ENCODE results near the gene C16orf95. TPM values are rescaled to one million over a fixed set of nuclear protein-coding genes. Genes with fewer than 3 reads are reported as not detected.
A peak's percentile ranks its signal among the peaks of the same experiment; 100 is the strongest.

The C16orf95 gene
- total RNA-seq, 2 experiments from 2014 or later: 11.2 to 13.6 TPM

DNA sequence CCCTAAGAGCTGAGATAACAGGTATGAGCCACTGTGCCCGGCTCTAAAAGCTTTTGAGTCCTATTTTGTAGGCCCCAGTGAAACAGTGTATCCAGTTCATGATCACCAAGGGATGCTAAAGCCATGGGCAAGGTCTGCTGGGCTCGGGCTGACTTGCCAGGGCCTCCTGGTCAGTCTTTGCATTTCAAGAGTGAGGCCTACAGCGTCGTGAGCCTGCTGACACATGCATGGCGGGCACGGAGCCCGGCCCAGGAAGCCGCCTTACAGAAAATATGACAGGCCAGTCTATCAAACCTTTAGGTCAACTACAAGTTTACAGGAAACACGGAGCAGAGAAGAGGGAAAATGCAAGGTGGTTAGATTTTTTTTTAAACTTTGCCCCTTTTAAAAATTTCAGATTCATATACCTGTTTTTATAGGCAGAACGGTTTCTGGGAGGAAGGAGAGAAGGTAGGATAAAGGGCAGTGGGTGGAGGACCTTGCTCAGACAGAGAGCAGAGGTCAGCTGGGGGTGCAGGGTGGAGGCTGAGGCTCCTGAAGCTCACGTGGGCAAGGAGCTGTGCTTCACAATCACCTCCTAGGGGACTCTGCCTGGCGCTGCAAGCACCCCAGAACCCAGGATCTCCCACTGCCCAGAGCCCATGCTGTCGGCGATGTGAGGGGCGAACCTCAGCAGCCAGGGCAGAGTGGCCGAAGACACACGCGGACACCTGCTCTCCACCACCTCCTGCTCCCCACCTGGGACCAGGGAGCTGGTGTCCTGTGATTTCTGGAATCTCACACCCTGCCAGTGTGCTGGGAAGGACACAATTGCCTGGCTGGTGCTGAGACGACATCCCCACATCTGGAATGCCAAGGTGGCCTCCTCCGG, 21.3 kb downstream of the C16orf95 start:
- peaks cover 2% of the 10 kb centered on the region for H3K9me3 Mint-ChIP-seq (ENCODE audit: low read depth)
- ATAC-seq: no peak
- CTCF ChIA-PET: no interaction called here
- H3K27ac Mint-ChIP-seq: no peak overlapping the region
- peaks cover 2% of the 10 kb centered on the region for H3K4me1 Mint-ChIP-seq
- DNase-seq: no peak
- peaks cover 9% of the 10 kb centered on the region for H3K36me3 Mint-ChIP-seq
- H3K4me3 Mint-ChIP-seq: no peak overlapping the region
- no peaks in the 10 kb centered on the region for H3K27me3 Mint-ChIP-seq

DNA sequence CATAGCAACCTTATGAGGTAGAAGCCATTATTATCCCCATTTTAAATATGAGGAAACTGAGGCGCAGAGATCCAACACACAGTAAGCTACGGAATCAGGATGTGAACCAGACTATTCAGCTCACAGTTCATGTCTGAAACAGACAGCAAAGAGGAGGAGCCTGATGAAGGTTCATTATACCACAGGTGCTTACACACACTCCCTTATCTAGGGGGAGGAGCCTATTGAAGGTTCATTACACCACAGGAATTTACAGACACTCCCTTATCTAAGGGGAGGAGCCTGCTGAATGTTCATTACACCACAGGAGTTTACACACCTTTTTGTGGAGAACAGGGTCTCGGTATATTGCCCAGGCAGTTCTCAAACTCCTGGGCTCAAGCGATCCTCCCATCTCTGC, 21.9 kb downstream of the C16orf95 start:
- DNase-seq: no peak
- CTCF ChIA-PET: no interaction called here
- no peak overlapping the region for H3K27ac Mint-ChIP-seq
- H3K27me3 Mint-ChIP-seq: no peaks in the 10 kb centered on the region
- ATAC-seq: no peak
- H3K4me1 Mint-ChIP-seq: peaks cover 2% of the 10 kb centered on the region
- H3K9me3 Mint-ChIP-seq (ENCODE audit: low read depth): peaks cover 2% of the 10 kb centered on the region
- no peak overlapping the region for H3K4me3 Mint-ChIP-seq
- peaks cover 9% of the 10 kb centered on the region for H3K36me3 Mint-ChIP-seq

- peaks cover 2% of the 10 kb centered on the region for H3K9me3 Mint-ChIP-seq (ENCODE audit: low read depth)
- CTCF ChIA-PET: no interaction called here
- no peak overlapping the region for H3K4me3 Mint-ChIP-seq
Observed at GRCh38 chr16:87293990-87294389, 23.2 kb downstream of the C16orf95 start.

DNA sequence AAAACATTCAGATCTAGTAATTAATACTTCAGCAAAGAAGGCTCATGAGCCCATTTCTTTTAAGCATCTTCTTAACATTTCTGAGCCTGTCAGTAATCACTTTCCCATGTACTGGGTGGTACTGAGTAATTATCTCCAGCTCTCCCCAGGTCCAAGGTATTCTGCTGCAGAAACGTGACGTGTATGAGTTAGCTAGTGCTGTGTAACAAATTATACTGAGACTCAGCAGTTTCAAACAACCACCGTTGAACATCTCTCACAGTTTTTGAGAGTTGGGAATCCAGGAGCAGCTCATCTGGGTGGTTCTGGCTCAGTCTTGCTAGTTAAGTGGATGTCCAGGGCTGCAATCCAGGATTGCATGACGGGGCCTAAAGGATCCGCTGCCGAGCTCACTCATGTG, 25.2 kb downstream of the C16orf95 start:
- Mint-ChIP-seq H3K27me3 (no peaks in the 10 kb centered on the region), H3K27ac (no peak overlapping the region), H3K9me3 (ENCODE audit: low read depth) (peaks cover 5% of the 10 kb centered on the region), H3K4me1 (no peaks in the 10 kb centered on the region), H3K4me3 (no peak overlapping the region), H3K36me3 (peaks cover 12% of the 10 kb centered on the region)
- DNase-seq (no peak), ATAC-seq (no peak)
- CTCF ChIA-PET: no interaction called here

More at GRCh38 chr16:87293990-87294389, 23.2 kb downstream of the C16orf95 start:
- H3K27me3 Mint-ChIP-seq: no peaks in the 10 kb centered on the region
- ATAC-seq (no peak), DNase-seq (no peak)
- peaks cover 2% of the 10 kb centered on the region for H3K4me1 Mint-ChIP-seq
- H3K36me3 Mint-ChIP-seq: peaks cover 9% of the 10 kb centered on the region
- no peak overlapping the region for H3K27ac Mint-ChIP-seq

GRCh38 chr16:87288753-87289362, 28.3 kb downstream of the C16orf95 start:
- Mint-ChIP-seq H3K36me3 (peaks cover 16% of the 10 kb centered on the region), H3K4me1 (no peaks in the 10 kb centered on the region), H3K27ac (no peak overlapping the region), H3K9me3 (ENCODE audit: low read depth) (peaks cover 8% of the 10 kb centered on the region), H3K4me3 (no peak overlapping the region), H3K27me3 (no peaks in the 10 kb centered on the region)
- DNase-seq (no peak), ATAC-seq (no peak)
- CTCF ChIA-PET: interaction anchor here (1.2 kb wide), 1 partner anchor 9 kb away, joined by 3 read pairs; no protein-coding TSS in a partner anchor

- Mint-ChIP-seq H3K27me3 (no peaks in the 10 kb centered on the region), H3K27ac (no peak overlapping the region), H3K4me1 (no peaks in the 10 kb centered on the region), H3K4me3 (no peak overlapping the region), H3K9me3 (ENCODE audit: low read depth) (peaks cover 6% of the 10 kb centered on the region), H3K36me3 (peaks cover 12% of the 10 kb centered on the region)
- CTCF ChIA-PET: interaction anchor here (0.7 to 1.0 kb wide), 2 partner anchors 11 to 159 kb away, joined by 3 to 4 read pairs; no protein-coding TSS in a partner anchor
- no peak for DNase-seq
- no peak for ATAC-seq
Observed at GRCh38 chr16:87286839-87287626, 30.2 kb downstream of the C16orf95 start.

DNA sequence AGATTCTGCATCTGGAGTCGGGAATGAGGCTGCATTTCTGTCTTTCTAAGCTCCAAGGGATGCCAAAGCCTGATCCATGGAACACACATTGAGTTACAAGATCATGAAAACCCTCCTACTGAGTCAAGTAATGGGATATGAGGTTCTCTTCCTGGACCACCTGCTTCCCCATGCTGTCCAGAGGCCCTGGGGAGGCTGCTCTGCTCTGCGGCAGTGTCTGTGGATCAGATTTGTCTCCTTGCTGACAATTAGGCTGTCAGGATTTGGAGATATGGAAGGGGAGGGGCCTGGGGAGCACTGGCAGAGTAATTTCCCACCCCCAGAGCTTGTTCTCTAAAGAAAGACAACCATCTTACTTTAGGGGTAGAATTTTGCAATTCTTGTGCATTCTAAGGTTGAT, 33.0 kb downstream of the C16orf95 start:
- Mint-ChIP-seq H3K36me3 (peaks cover 7% of the 10 kb centered on the region), H3K27ac (no peak overlapping the region), H3K4me3 (no peak overlapping the region), H3K9me3 (ENCODE audit: low read depth) (peaks cover 6% of the 10 kb centered on the region), H3K27me3 (peaks cover under 1% of the 10 kb centered on the region), H3K4me1 (no peaks in the 10 kb centered on the region)
- DNase-seq (no peak), ATAC-seq (no peak)
- CTCF ChIA-PET: interaction anchor here (0.5 to 1.2 kb wide), 2 partner anchors 81 to 166 kb away, joined by 3 to 5 read pairs; no protein-coding TSS in a partner anchor

- peaks cover 26% of the 10 kb centered on the region for H3K4me1 Mint-ChIP-seq
- CTCF ChIA-PET: interaction anchor here (0.7 to 5.6 kb wide), 8 partner anchors 16 to 715 kb away, joined by 3 to 42 read pairs (median 7); no protein-coding TSS in a partner anchor
- H3K9me3 Mint-ChIP-seq (ENCODE audit: low read depth): no peaks in the 10 kb centered on the region
- no peak overlapping the region for H3K4me3 Mint-ChIP-seq
- ATAC-seq (no peak), DNase-seq (no peak)
- peaks cover 2% of the 10 kb centered on the region for H3K27me3 Mint-ChIP-seq
- H3K36me3 Mint-ChIP-seq: no peaks in the 10 kb centered on the region
- no peak overlapping the region for H3K27ac Mint-ChIP-seq
Observed at GRCh38 chr16:87279094-87279658, 38.0 kb downstream of the C16orf95 start.

GRCh38 chr16:87278191-87279093, 38.8 kb downstream of the C16orf95 start:
- H3K27me3 Mint-ChIP-seq: peaks cover 2% of the 10 kb centered on the region
- DNase-seq: peak; percentile 75
- H3K4me3 Mint-ChIP-seq: no peak overlapping the region
- H3K9me3 Mint-ChIP-seq (ENCODE audit: low read depth): no peaks in the 10 kb centered on the region
- H3K4me1 Mint-ChIP-seq: peaks cover 26% of the 10 kb centered on the region
- CTCF ChIA-PET: interaction anchor here (0.7 to 5.6 kb wide), 8 partner anchors 15 to 714 kb away, joined by 3 to 42 read pairs (median 7); no protein-coding TSS in a partner anchor
- no peak overlapping the region for H3K27ac Mint-ChIP-seq
- no peaks in the 10 kb centered on the region for H3K36me3 Mint-ChIP-seq
- peak; percentile 86 for ATAC-seq

DNA sequence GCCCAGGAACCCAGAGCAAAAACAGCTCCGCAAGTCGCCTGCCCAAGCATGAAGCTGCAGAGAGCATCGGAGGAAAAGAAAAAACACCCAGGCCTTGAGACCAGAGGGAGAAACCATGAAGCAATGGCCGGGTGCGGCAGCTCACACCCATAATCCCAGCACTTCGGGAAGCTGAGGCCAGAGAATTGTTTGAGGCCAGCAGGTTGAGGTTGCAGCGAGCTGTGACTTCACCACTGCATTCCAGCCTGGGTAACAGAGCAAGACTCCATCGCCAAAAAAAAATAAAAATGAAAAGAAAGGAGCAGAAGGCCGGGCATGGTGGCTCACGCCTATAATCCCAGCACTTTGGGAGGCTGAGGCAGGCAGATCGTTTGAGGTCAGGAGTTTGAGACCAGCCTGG, 40.3 kb downstream of the C16orf95 start:
- no peak overlapping the region for H3K4me3 Mint-ChIP-seq
- peaks cover 2% of the 10 kb centered on the region for H3K27me3 Mint-ChIP-seq
- DNase-seq (no peak), ATAC-seq (no peak)
- no peaks in the 10 kb centered on the region for H3K36me3 Mint-ChIP-seq
- no peaks in the 10 kb centered on the region for H3K9me3 Mint-ChIP-seq (ENCODE audit: low read depth)
- CTCF ChIA-PET: interaction anchor here (0.6 to 5.6 kb wide), 4 partner anchors 40 to 214 kb away, joined by 3 to 42 read pairs (median 4); no protein-coding TSS in a partner anchor
- no peak overlapping the region for H3K27ac Mint-ChIP-seq
- peaks cover 31% of the 10 kb centered on the region for H3K4me1 Mint-ChIP-seq

GRCh38 chr16:87276091-87276701, 41.0 kb downstream of the C16orf95 start:
- DNase-seq: peak; percentile 51
- peak; percentile 38 for ATAC-seq
- Mint-ChIP-seq H3K4me1 (peaks cover 31% of the 10 kb centered on the region), H3K36me3 (no peaks in the 10 kb centered on the region), H3K27me3 (peaks cover 2% of the 10 kb centered on the region), H3K9me3 (ENCODE audit: low read depth) (no peaks in the 10 kb centered on the region), H3K27ac (no peak overlapping the region), H3K4me3 (peak overlapping the region; percentile 11)
- CTCF ChIA-PET: interaction anchor here (1.2 to 5.6 kb wide), 2 partner anchors 74 to 213 kb away, joined by 5 to 42 read pairs; no protein-coding TSS in a partner anchor

GRCh38 chr16:87274794-87275193, 42.4 kb downstream of the C16orf95 start:
- Mint-ChIP-seq H3K4me3 (no peak overlapping the region), H3K27me3 (peaks cover 2% of the 10 kb centered on the region), H3K36me3 (no peaks in the 10 kb centered on the region), H3K4me1 (peaks cover 31% of the 10 kb centered on the region), H3K27ac (no peak overlapping the region), H3K9me3 (ENCODE audit: low read depth) (no peaks in the 10 kb centered on the region)
- no peak for ATAC-seq
- DNase-seq: no peak
- CTCF ChIA-PET: no interaction called here
